VCaP (cell line): ENCODE data around the gene GNPNAT1.
"Not testable (repeated sequence)": the region's sequence is repeated elsewhere in the genome, so short reads cannot be mapped to it uniquely, and the experiment has no call there.

ENCODE experiments used
- H3K27ac ChIP-seq: fragments of 450-650 bp; 2 replicates; pipeline ENCODE4 v1.5.1; 2017
- CTCF ChIP-seq: fragments of 450-650 bp; conservative IDR thresholded peaks from 2 replicates; pipeline ENCODE4 v1.5.1; 2017; ENCODE audit warnings: mild to moderate bottlenecking, moderate library complexity

GNPNAT1 gene

GRCh38 chr14:52729585-52729924, 61.9 kb downstream of the GNPNAT1 start:
- H3K27ac ChIP-seq = peak overlapping the region; percentile 78
- no peak for TF ChIP-seq CTCF

GRCh38 chr14:52729035-52729434, 62.4 kb downstream of the GNPNAT1 start:
- peak overlapping the region; percentile 78 for H3K27ac ChIP-seq

- H3K27ac ChIP-seq = not testable (repeated sequence)
These were observed 63.9 kb downstream of the GNPNAT1 start for GRCh38 chr14:52727509-52727908.
